ENCODE results near the gene CDRT4. TPM values are rescaled to one million over a fixed set of nuclear protein-coding genes. Genes with fewer than 3 reads are reported as not detected.
"Not testable (repeated sequence)": the region's sequence is repeated elsewhere in the genome, so short reads cannot be mapped to it uniquely, and the experiment has no call there.

CDRT4 gene
- total RNA-seq, 8 experiments from 2014 or later = 2.6 to 25.8 (median 11.9) TPM

- Histone ChIP-seq H3K4me3 (no peak overlapping the region), H3K4me1 (replicated peaks in 1 of 2) (peaks cover 0 to 8% of the 10 kb centered on the region in 2 donors), H3K27ac (no peak overlapping the region)
- peak in 5 of 8 experiments; percentile 38 to 85 (median 69) for ATAC-seq (replicated peaks in 6 of 8)
- in situ Hi-C loops (cut with MboI; ENCODE audit: low pct_unique_long_range_greater_than_20kb in 2 of 9, low sequenced_read_pairs in 9 of 9, unreplicated experiment in 9 of 9) = loop anchor here in 1 of 9 experiments (25.0 kb wide), 1 partner anchor 89 kb away; no protein-coding TSS in a partner anchor
- WGBS, 10 experiments = 79 to 100% (median 83%) methylated on average over 1 to 3 of the region's 3 CpGs; no CpG with 5 or more reads in 2 of the 10 experiments
Observed at GRCh38 chr17:15451680-15452079, 15.7 kb downstream of the CDRT4 start.

GRCh38 chr17:15448580-15448956 is 18.9 kb downstream of the CDRT4 start:
- no peak for ATAC-seq (replicated peaks in 6 of 8)
- 87 to 100% (median 96%) methylated on average over 3 to 6 of the region's 7 CpGs; no CpG with 5 or more reads in 4 of the 10 experiments for WGBS, 10 experiments
- in situ Hi-C loops (cut with MboI; ENCODE audit: low pct_unique_long_range_greater_than_20kb in 2 of 9, low sequenced_read_pairs in 9 of 9, unreplicated experiment in 9 of 9) = loop anchor here in 1 of 9 experiments (25.0 kb wide), 1 partner anchor 186 kb away; the partner anchor contains the start of gene PMP22

DNA sequence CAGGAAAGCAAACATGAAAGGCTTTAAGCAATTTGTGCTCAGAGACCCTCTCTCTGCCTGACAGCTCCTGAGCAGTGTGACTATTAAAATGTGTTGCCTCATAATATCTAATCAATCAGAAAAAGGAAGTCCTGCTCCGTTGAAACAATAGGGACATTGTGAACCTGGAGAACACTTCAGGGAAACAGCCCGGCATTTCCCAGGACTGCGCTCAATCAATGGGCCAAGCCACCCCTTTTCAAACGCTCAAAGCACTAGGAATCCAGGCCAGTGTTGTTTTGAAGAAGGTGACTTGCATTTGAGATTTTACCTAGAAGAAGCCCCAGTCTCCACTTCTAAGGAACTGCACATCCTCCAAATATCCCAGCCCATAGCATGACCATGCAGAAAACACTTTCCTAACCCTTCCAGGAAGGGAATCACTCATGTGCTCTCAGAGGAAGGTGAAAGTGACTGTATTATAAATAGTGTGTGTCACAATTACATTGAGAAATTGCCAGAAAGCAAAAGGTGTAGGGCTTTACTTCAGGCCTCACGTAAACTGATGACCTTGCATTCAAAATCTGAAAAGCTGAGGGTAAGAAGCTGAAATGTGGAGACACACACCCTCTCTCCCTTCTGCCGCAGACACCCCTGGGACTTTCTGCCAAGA is 19.4 kb downstream of the CDRT4 start:
- H3K4me3 ChIP-seq = no peak overlapping the region
- 20 to 100% (median 70%) methylated on average over 1 to 6 of the region's 6 CpGs; no CpG with 5 or more reads in 1 of the 10 experiments for WGBS, 10 experiments
- H3K4me1 ChIP-seq (replicated peaks in 1 of 2) = peaks cover 5 to 8% of the 10 kb centered on the region in 2 donors
- in situ Hi-C loops (cut with MboI; ENCODE audit: low pct_unique_long_range_greater_than_20kb in 2 of 9, low sequenced_read_pairs in 9 of 9, unreplicated experiment in 9 of 9) = loop anchor here in 1 of 9 experiments (25.0 kb wide), 1 partner anchor 186 kb away; the partner anchor contains the start of gene PMP22
- no peak for ATAC-seq (replicated peaks in 6 of 8)
- no peak overlapping the region for H3K27ac ChIP-seq

More at GRCh38 chr17:15448580-15448956, 18.9 kb downstream of the CDRT4 start:
- no peak overlapping the region for H3K4me3 ChIP-seq
- H3K4me1 ChIP-seq (replicated peaks in 1 of 2) = peaks cover 0 to 8% of the 10 kb centered on the region in 2 donors
- H3K27ac ChIP-seq = no peak overlapping the region

GRCh38 chr17:15446036-15446435 is 21.4 kb downstream of the CDRT4 start:
- 0 to 100% (median 97%) methylated on average over 1 to 3 of the region's 10 CpGs; no CpG with 5 or more reads in 3 of the 10 experiments for WGBS, 10 experiments
- Histone ChIP-seq H3K27ac (no peak overlapping the region), H3K4me1 (replicated peaks in 1 of 2) (peaks cover 6% of the 10 kb centered on the region in 2 donors), H3K4me3 (no peak overlapping the region)
- no peak for ATAC-seq (replicated peaks in 6 of 8)
- in situ Hi-C loops (cut with MboI; ENCODE audit: low pct_unique_long_range_greater_than_20kb in 2 of 9, low sequenced_read_pairs in 9 of 9, unreplicated experiment in 9 of 9) = loop anchor here in 1 of 9 experiments (25.0 kb wide), 1 partner anchor 184 kb away; the partner anchor contains the start of gene PMP22

- peaks cover 6% of the 10 kb centered on the region in 2 donors for H3K4me1 ChIP-seq (replicated peaks in 1 of 2)
- peak in 2 of 8 experiments; percentile 29 to 52 for ATAC-seq (replicated peaks in 6 of 8)
- 17 to 100% (median 60%) methylated on average over 1 to 4 of the region's 4 CpGs; no CpG with 5 or more reads in 3 of the 10 experiments for WGBS, 10 experiments
- no peak overlapping the region for H3K27ac ChIP-seq
- in situ Hi-C loops (cut with MboI; ENCODE audit: low pct_unique_long_range_greater_than_20kb in 2 of 9, low sequenced_read_pairs in 9 of 9, unreplicated experiment in 9 of 9) = loop anchor here in 1 of 9 experiments (25.0 kb wide), 1 partner anchor 183 kb away; the partner anchor contains the start of gene PMP22
- no peak overlapping the region for H3K4me3 ChIP-seq
Observed at GRCh38 chr17:15444805-15445204, 22.6 kb downstream of the CDRT4 start.

- 50 to 94% (median 90%) methylated on average over 2 to 10 of the region's 13 CpGs for WGBS, 10 experiments
- Histone ChIP-seq H3K27ac (no peak overlapping the region), H3K4me1 (replicated peaks in 1 of 2) (peaks cover 0 to 6% of the 10 kb centered on the region in 2 donors), H3K4me3 (no peak overlapping the region)
- in situ Hi-C loops (cut with MboI; ENCODE audit: low pct_unique_long_range_greater_than_20kb in 2 of 9, low sequenced_read_pairs in 9 of 9, unreplicated experiment in 9 of 9) = loop anchor here in 1 of 9 experiments (25.0 kb wide), 1 partner anchor 180 kb away; the partner anchor contains the start of gene PMP22
- ATAC-seq (replicated peaks in 6 of 8) = peak in 3 of 8 experiments; percentile 32 to 51 (median 38)
Observed at GRCh38 chr17:15442311-15443180, 24.9 kb downstream of the CDRT4 start.

DNA sequence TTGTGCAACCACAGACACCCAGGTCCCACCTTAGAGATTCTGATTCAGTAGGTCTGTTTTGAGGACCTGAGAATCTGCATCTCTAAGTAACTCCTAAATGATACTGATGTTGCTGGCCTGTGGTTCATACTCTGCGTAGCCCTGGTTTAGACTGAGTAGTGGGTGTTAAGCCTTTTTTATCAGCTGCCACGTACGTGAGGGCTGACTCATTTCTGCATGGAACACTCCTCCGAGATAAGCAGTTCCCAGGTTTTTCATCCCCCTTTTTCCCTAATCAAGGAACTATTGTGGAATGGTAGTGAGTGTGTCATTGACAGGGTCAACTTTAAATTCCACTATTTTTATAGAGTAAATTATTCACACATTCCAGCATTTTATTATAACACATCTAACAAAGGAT is 26.1 kb downstream of the CDRT4 start:
- H3K27ac ChIP-seq = no peak overlapping the region
- in situ Hi-C loops (cut with MboI; ENCODE audit: low pct_unique_long_range_greater_than_20kb in 2 of 9, low sequenced_read_pairs in 9 of 9, unreplicated experiment in 9 of 9) = loop anchor here in 1 of 9 experiments (25.0 kb wide), 1 partner anchor 179 kb away; the partner anchor contains the start of gene PMP22
- peaks cover 0 to 6% of the 10 kb centered on the region in 2 donors for H3K4me1 ChIP-seq (replicated peaks in 1 of 2)
- H3K4me3 ChIP-seq = no peak overlapping the region
- 62 to 100% (median 96%) methylated on average over 1 to 4 of the region's 4 CpGs; no CpG with 5 or more reads in 2 of the 10 experiments for WGBS, 10 experiments
- no peak for ATAC-seq (replicated peaks in 6 of 8)

GRCh38 chr17:15440347-15440746 is 27.1 kb downstream of the CDRT4 start:
- Histone ChIP-seq H3K4me3 (no peak overlapping the region), H3K4me1 (replicated peaks in 1 of 2) (peaks cover 0 to 6% of the 10 kb centered on the region in 2 donors), H3K27ac (no peak overlapping the region)
- in situ Hi-C loops (cut with MboI; ENCODE audit: low pct_unique_long_range_greater_than_20kb in 2 of 9, low sequenced_read_pairs in 9 of 9, unreplicated experiment in 9 of 9) = loop anchor here in 1 of 9 experiments (25.0 kb wide), 1 partner anchor 178 kb away; the partner anchor contains the start of gene PMP22
- ATAC-seq (replicated peaks in 6 of 8) = no peak
- WGBS, 10 experiments = 100% methylated on average over 1 to 2 of the region's 3 CpGs; no CpG with 5 or more reads in 5 of the 10 experiments

DNA sequence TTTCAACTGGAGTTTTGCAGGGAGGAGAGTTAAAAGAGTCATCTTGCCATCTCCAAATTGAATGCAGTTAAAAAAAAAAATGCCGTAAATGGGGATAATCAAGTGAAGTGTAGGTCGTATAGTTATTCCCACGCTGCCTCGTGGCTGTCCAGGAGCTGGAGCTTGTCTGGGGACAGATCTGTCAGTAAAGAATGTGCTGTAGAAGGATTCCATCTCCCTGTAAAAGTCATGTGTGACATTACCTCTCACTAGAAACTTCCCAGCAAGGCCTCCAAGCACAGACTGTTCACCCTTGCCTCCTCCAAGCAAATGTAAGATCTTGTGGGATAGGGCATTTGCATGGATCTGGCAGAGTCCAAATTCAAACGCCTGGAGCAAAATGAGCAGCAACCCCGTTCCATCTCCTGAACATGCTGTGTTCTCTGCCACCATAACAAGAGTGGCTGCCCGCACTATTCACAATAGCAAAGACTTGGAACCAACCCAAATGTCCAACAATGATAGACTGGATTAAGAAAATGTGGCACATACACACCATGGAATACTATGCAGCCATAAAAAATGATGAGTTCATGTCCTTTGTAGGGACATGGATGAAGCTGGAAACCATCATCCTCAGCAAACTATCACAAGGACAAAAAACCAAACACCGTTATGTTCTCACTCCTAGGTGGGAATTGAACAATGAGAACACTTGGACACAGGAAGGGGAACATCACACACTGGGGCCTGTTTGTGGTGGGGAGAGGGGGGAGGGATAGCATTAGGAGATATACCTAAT is 28.0 kb downstream of the CDRT4 start:
- in situ Hi-C loops (cut with MboI; ENCODE audit: low pct_unique_long_range_greater_than_20kb in 2 of 9, low sequenced_read_pairs in 9 of 9, unreplicated experiment in 9 of 9) = loop anchor here in 1 of 9 experiments (25.0 kb wide), 1 partner anchor 177 kb away; the partner anchor contains the start of gene PMP22
- not testable (repeated sequence) for ATAC-seq (replicated peaks in 6 of 8); H3K27ac ChIP-seq

GRCh38 chr17:15438491-15439105 is 28.8 kb downstream of the CDRT4 start:
- in situ Hi-C loops (cut with MboI; ENCODE audit: low pct_unique_long_range_greater_than_20kb in 2 of 9, low sequenced_read_pairs in 9 of 9, unreplicated experiment in 9 of 9) = loop anchor here in 1 of 9 experiments (25.0 kb wide), 1 partner anchor 176 kb away; the partner anchor contains the start of gene PMP22
- Histone ChIP-seq H3K27ac (no peak overlapping the region), H3K4me3 (no peak overlapping the region), H3K4me1 (replicated peaks in 1 of 2) (peaks cover 0 to 6% of the 10 kb centered on the region in 2 donors)
- no peak for ATAC-seq (replicated peaks in 6 of 8)
- WGBS, 10 experiments = 61 to 95% (median 90%) methylated on average over 2 to 6 of the region's 6 CpGs; no CpG with 5 or more reads in 1 of the 10 experiments

More for the DNA sequence above, 28.0 kb downstream of the CDRT4 start:
- H3K4me3 ChIP-seq; H3K4me1 ChIP-seq (replicated peaks in 1 of 2): not testable (repeated sequence)
- 52 to 100% (median 79%) methylated on average over 1 to 8 of the region's 8 CpGs for WGBS, 10 experiments

- ATAC-seq (replicated peaks in 6 of 8) = no peak
- Histone ChIP-seq H3K4me1 (replicated peaks in 1 of 2) (no peaks in the 10 kb centered on the region), H3K27ac (no peak overlapping the region), H3K4me3 (no peak overlapping the region)
- in situ Hi-C loops (cut with MboI; ENCODE audit: low pct_unique_long_range_greater_than_20kb in 2 of 9, low sequenced_read_pairs in 9 of 9, unreplicated experiment in 9 of 9) = loop anchor here in 1 of 9 experiments (25.0 kb wide), 1 partner anchor 175 kb away; the partner anchor contains the start of gene PMP22
Observed at GRCh38 chr17:15437303-15437635, 30.2 kb downstream of the CDRT4 start.

Data from motor neuron (in vitro differentiated cells).